Thyroid gland (tissue), 4 donors: ENCODE measurements around the gene DNAJC17. TPM values are rescaled to one million over a fixed set of nuclear protein-coding genes. Genes with fewer than 3 reads are reported as not detected.

Source experiments
- DNase-seq, 2 donors: peaks; one replicate each; pipeline ENCODE4 v3.0.0-alpha.2; 2019
- H3K27ac ChIP-seq, 3 donors: fragments of 200-600 bp; sonication (generic); 1 replicate in 2 of 3; 2 replicates in 1 of 3; pipeline ENCODE4 v1.5.1; 2016 to 2019; ENCODE audit warnings: mild to moderate bottlenecking in 1 of 3, moderate library complexity in 1 of 3
- H3K27me3 ChIP-seq: fragments of 200-600 bp; sonication (generic); one replicate; pipeline ENCODE4 v1.5.1; 2019
- H3K36me3 ChIP-seq, 2 donors: fragments of 200-600 bp; sonication (generic); one replicate each; pipeline ENCODE4 v1.5.1; 2016 to 2019
- H3K4me1 ChIP-seq, 2 donors: fragments of 200-600 bp; sonication (generic); one replicate each; pipeline ENCODE4 v1.5.1; 2017 to 2019
- H3K4me3 ChIP-seq, 3 donors: fragments of 200-600 bp; sonication (generic); replicated peaks in 1 of 3; 1 replicate in 2 of 3; 2 replicates in 1 of 3; pipeline ENCODE4 v1.5.1; 2016; ENCODE audit warnings: mild to moderate bottlenecking in 1 of 3
- H3K9me3 ChIP-seq: fragments of 200-600 bp; sonication (generic); one replicate; pipeline ENCODE4 v1.5.1; 2017
- POLR2A ChIP-seq, 2 donors: fragments of 450-650 bp; IDR thresholded peaks; one replicate each; pipeline ENCODE4 v1.6.1; 2017; ENCODE audit warnings: antibody characterized with exemption in 2 of 2, mild to moderate bottlenecking in 2 of 2, moderate library complexity in 1 of 2
- WGBS, 2 donors: methylation state at CpG; one replicate each; pipeline ENCODE4 v1.1.5; 2017; 5-methylcytosine and 5-hydroxymethylcytosine counted together
- intact Hi-C: fragments of 100-400 bp; cut with DNase I; formaldehyde crosslinking; loops from one replicate; pipeline ENCODE4 v1.15.1; 2023
- total RNA-seq, 4 donors: library from RNA; depleted of rRNA; stranded (reverse); fragments of >200 nt; gene quantifications; one replicate each; pipeline ENCODE4 v1.2.3, GENCODE V29; 2016
- TF ChIP-seq, protein P1 (sequence below), 6 experiments: fragments of 200-600 bp in 3 of 6; fragments of 450-650 bp in 3 of 6; sonication (generic) in 3 of 6; IDR thresholded peaks; one replicate each; pipeline ENCODE4 v1.5.1; 2016 to 2019; ENCODE audit warnings: antibody characterized with exemption in 6 of 6, mild to moderate bottlenecking in 2 of 6, inconsistent platforms in 1 of 6, moderate library complexity in 1 of 6

Gene DNAJC17
- total RNA-seq, 4 donors from 2014 or later, result 21.6 to 51.9 (median 45.8) TPM

DNA sequence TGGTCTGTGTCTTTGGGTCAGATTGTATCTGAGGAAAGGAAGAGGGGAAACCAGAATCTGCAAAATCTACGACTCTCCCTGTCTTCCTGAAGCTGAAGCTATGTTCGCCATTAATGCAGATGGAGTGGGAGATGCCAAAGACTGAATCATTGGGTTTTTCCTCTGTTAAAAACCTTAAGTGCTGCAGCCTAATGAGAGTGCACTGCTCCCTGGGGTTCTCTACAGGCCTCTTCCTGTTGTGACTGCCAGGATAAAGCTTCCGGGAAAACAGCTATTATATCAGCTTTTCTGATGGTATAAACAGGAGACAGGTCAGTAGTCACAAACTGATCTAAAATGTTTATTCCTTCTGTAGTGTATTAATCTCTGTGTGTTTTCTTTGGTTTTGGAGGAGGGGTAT, 76.2 kb downstream of the DNAJC17 start:
- Histone ChIP-seq H3K27me3 (no peaks in the 10 kb centered on the region), H3K4me3 (no peak overlapping the region), H3K4me1 (no peaks in the 10 kb centered on the region), H3K9me3 (no peaks in the 10 kb centered on the region), H3K27ac (no peak overlapping the region), H3K36me3 (peaks cover 1 to 3% of the 10 kb centered on the region in 2 donors)
- TF ChIP-seq, protein P1, sequence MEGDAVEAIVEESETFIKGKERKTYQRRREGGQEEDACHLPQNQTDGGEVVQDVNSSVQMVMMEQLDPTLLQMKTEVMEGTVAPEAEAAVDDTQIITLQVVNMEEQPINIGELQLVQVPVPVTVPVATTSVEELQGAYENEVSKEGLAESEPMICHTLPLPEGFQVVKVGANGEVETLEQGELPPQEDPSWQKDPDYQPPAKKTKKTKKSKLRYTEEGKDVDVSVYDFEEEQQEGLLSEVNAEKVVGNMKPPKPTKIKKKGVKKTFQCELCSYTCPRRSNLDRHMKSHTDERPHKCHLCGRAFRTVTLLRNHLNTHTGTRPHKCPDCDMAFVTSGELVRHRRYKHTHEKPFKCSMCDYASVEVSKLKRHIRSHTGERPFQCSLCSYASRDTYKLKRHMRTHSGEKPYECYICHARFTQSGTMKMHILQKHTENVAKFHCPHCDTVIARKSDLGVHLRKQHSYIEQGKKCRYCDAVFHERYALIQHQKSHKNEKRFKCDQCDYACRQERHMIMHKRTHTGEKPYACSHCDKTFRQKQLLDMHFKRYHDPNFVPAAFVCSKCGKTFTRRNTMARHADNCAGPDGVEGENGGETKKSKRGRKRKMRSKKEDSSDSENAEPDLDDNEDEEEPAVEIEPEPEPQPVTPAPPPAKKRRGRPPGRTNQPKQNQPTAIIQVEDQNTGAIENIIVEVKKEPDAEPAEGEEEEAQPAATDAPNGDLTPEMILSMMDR (IDR thresholded peaks at IDR 0.05), result no peak
- no peak for TF ChIP-seq POLR2A (IDR thresholded peaks at IDR 0.05)
- 73 to 74% methylated on average over 3 of the region's 3 CpGs for WGBS, 2 donors
- no peak for DNase-seq
- intact Hi-C loops, result no loop called here

DNA sequence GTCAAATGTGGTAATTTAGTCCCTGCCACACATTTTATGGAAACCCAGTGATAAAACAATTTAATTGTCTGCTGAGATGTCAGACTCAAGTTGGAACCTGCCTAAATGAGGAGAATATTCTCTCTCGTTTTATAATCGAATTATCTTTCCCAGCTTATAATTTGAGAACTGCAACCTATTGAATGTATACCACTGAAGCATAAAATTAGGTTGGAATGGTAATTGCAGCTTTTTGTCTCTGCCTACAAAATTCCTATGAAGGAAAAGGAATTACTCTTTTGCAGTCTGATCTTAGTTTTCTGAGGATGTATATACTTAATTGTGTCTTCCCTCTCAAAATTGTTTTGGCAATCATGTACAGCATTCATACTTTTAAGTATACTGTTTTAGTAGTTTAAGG, 83.4 kb downstream of the DNAJC17 start:
- no peak for DNase-seq
- Histone ChIP-seq H3K27ac (no peak overlapping the region), H3K4me3 (no peak overlapping the region), H3K9me3 (no peaks in the 10 kb centered on the region), H3K36me3 (no peaks in the 10 kb centered on the region), H3K4me1 (no peaks in the 10 kb centered on the region), H3K27me3 (no peaks in the 10 kb centered on the region)
- intact Hi-C loops, result no loop called here
- 92 to 95% methylated on average over 2 of the region's 2 CpGs for WGBS, 2 donors
- TF ChIP-seq POLR2A (IDR thresholded peaks at IDR 0.05), result no peak
- TF ChIP-seq, protein P1 (IDR thresholded peaks at IDR 0.05), result no peak

DNA sequence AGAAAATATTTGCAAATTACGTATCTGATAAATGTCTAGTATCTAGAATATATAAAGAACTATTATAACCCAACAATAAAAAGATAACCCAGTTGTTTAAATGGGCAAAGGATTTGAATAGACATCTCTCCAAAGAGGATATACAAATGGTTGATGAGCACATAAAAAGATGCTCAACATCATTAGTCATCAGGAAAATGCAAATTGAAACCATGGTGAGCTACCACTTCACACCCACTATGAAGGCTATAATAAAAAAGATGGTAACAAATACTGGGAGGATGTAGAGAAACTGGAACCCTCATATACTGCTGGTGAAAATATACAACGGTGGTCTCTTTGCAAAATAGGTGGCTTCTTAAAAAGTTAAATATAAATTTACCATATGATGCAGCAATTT, 84.3 kb downstream of the DNAJC17 start:
- Histone ChIP-seq H3K9me3 (no peaks in the 10 kb centered on the region), H3K4me3 (no peak overlapping the region), H3K27me3 (no peaks in the 10 kb centered on the region), H3K27ac (no peak overlapping the region), H3K36me3 (no peaks in the 10 kb centered on the region), H3K4me1 (no peaks in the 10 kb centered on the region)
- TF ChIP-seq, protein P1 (IDR thresholded peaks at IDR 0.05), result no peak
- TF ChIP-seq POLR2A (IDR thresholded peaks at IDR 0.05), result no peak
- intact Hi-C loops, result no loop called here
- 92 to 93% methylated on average over 2 of the region's 2 CpGs for WGBS, 2 donors
- no peak for DNase-seq

DNA sequence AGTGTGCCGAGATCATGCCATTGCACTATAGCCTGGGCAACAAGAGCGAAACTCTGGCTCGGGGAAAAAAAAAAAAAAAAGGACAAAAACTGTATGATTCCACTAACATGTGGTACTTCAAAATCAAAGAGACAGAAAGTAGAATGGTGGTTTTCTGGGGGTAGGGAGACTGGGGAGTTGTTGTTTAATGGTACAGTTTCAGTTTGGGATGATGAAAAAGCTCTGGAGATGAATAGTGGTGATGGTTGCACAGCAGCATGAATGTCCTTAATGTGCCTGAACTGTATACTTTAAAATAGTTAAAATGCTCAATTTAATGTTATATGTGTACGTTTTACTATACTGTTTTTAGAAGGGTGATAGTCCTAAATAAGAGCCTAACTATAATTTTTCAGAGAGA, 84.9 kb downstream of the DNAJC17 start:
- Histone ChIP-seq H3K4me3 (no peak overlapping the region), H3K4me1 (no peaks in the 10 kb centered on the region), H3K27me3 (no peaks in the 10 kb centered on the region), H3K36me3 (no peaks in the 10 kb centered on the region), H3K9me3 (no peaks in the 10 kb centered on the region), H3K27ac (no peak overlapping the region)
- no peak for TF ChIP-seq POLR2A (IDR thresholded peaks at IDR 0.05)
- TF ChIP-seq, protein P1 (IDR thresholded peaks at IDR 0.05), result no peak
- WGBS, 2 donors, result 94 to 95% methylated on average over 4 of the region's 4 CpGs
- DNase-seq, result no peak
- intact Hi-C loops, result no loop called here

DNA sequence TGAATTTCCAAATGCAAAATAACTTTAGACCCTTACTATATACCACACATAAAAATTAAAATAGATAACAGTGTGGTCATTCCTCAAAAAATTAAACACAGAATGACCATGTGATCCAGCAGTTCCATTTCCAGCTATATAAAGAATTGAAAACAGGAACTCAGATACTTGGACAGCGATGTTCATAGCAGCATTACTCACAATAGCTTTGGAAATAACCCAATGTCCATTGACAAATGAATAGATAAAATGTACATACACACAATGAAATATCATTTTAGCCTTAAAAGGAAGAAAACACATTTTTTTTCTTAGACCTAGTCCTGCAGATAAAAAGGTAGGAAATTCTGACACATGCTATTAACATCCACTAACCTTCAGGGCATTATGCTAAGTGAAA, 85.6 kb downstream of the DNAJC17 start:
- Histone ChIP-seq H3K4me3 (no peak overlapping the region), H3K27me3 (no peaks in the 10 kb centered on the region), H3K27ac (no peak overlapping the region), H3K4me1 (no peaks in the 10 kb centered on the region), H3K9me3 (no peaks in the 10 kb centered on the region), H3K36me3 (no peaks in the 10 kb centered on the region)
- intact Hi-C loops, result no loop called here
- no peak for DNase-seq
- 76 to 83% methylated on average over 1 of the region's 1 CpG for WGBS, 2 donors
- TF ChIP-seq, protein P1 (IDR thresholded peaks at IDR 0.05), result no peak
